Adrenal gland (tissue), 5 donors: ENCODE results near the gene TRAF1.

ENCODE experiments used
- CTCF ChIP-seq, 6 experiments: fragments of 450-650 bp in 4 of 6; fragments of 200-600 bp in 2 of 6; sonication (generic) in 1 of 6; IDR thresholded peaks; 1 replicate in 5 of 6; 2 replicates in 1 of 6; pipeline versions ENCODE4 v1.5.1 to v1.8.0; 2016 to 2021; ENCODE audit warnings: antibody characterized with exemption in 6 of 6, mild to moderate bottlenecking in 2 of 6, moderate library complexity in 1 of 6
- POLR2A ChIP-seq, 2 donors: fragments of 450-650 bp; IDR thresholded peaks; one replicate each; pipeline ENCODE4 v1.6.1; 2017; ENCODE audit warnings: antibody characterized with exemption in 2 of 2, mild to moderate bottlenecking in 2 of 2, moderate library complexity in 1 of 2
- donor health status: DM: no; HTN: no; CAD: no.

- no peak for TF ChIP-seq CTCF (IDR thresholded peaks at IDR 0.05)
- no peak for TF ChIP-seq POLR2A (IDR thresholded peaks at IDR 0.05)
Observed at GRCh38 chr9:120922404-120923195, 4.0 kb downstream of the TRAF1 start.
